A549 (cell line): ENCODE data around the gene FOXN4. TPM values are rescaled to one million over a fixed set of nuclear protein-coding genes. Genes with fewer than 3 reads are reported as not detected.

Experiments
- ATAC-seq, 2 experiments: fragments of 200-7000 bp in 1 of 2; fragments of >200 bp in 1 of 2; cut with Nextera tagmentation in 1 of 2; cut with Tn5 transposase in 1 of 2; 3 replicates each; pipeline versions ENCODE4 v1.8.0 to v1.9.1; 2018 to 2020; ENCODE audit warnings: mild to moderate bottlenecking in 1 of 2, moderate library complexity in 1 of 2
- CTCF ChIA-PET: fragments of 300-600 bp; sonication (Branson Sonifier 250); formaldehyde crosslinking; extraction: SDS; loops from one replicate; lab custom pipeline; 2021; ENCODE audit warnings: antibody characterized with exemption, inconsistent platforms; lab: Yijun Ruan, JAX
- POLR2A ChIA-PET: fragments of 350-600 bp; formaldehyde crosslinking; extraction: SDS; loops from one replicate; lab custom pipeline; 2021; ENCODE audit warnings: antibody characterized with exemption, inconsistent platforms; lab: Yijun Ruan, JAX
- DNase-seq, 2 experiments: peaks; one replicate each; pipeline versions ENCODE4 v3.0.0 to v3.0.0-alpha.2; 2011 to 2016; ENCODE audit warnings: low read depth in 1 of 2, low spot score in 1 of 2
- FAIRE-seq: peaks from 2 replicates; lab custom pipeline; 2011; peaks lifted over from hg19 to GRCh38; lab: Jason Lieb, UNC
- H3K27ac ChIP-seq, 2 experiments: fragments of >200 bp; sonication (Bioruptor Twin); formaldehyde crosslinking; 3 replicates each; pipeline ENCODE4 v1.5.1; 2016 to 2017
- H3K4me1 ChIP-seq: fragments of >200 bp; sonication (Bioruptor Twin); formaldehyde crosslinking; 3 replicates; pipeline ENCODE4 v1.6.1; 2016
- H3K4me2 ChIP-seq: fragments of >200 bp; sonication (Bioruptor Twin); formaldehyde crosslinking; 3 replicates; pipeline ENCODE4 v1.6.1; 2016
- H3K4me3 ChIP-seq: fragments of >200 bp; sonication (Bioruptor Twin); formaldehyde crosslinking; 3 replicates; pipeline ENCODE4 v1.5.1; 2016
- H3K9me3 ChIP-seq: fragments of >200 bp; sonication (Bioruptor Twin); formaldehyde crosslinking; 3 replicates; pipeline ENCODE4 v1.6.1; 2016
- ATOH8 ChIP-seq: fragments of 250-450 bp; sonication (Bioruptor Pico); IDR thresholded peaks from 2 replicates; pipeline ENCODE4 v1.5.0; 2020; ENCODE audit warnings: low read depth, mild to moderate bottlenecking, moderate library complexity
- BCL3 ChIP-seq: fragments of >200 bp; sonication (Bioruptor Twin); formaldehyde crosslinking; IDR thresholded peaks from 3 replicates; pipeline ENCODE4 v1.6.1; 2016
- BHLHE40 ChIP-seq: IDR thresholded peaks from 2 replicates; pipeline ENCODE4 v1.6.1; 2012; ENCODE audit warnings: low read depth, low read length, inconsistent platforms
- CBX8 ChIP-seq: fragments of 200-600 bp; sonication (generic); IDR thresholded peaks from 2 replicates; pipeline ENCODE4 v1.6.1; 2016
- CEBPB ChIP-seq, 2 experiments: fragments of >200 bp in 1 of 2; sonication (Bioruptor Twin) in 1 of 2; formaldehyde crosslinking in 1 of 2; IDR thresholded peaks; 2 replicates each; pipeline ENCODE4 v1.6.1; 2012 to 2016
- CHD4 ChIP-seq: fragments of 200-600 bp; sonication (generic); IDR thresholded peaks from 2 replicates; pipeline ENCODE4 v1.6.1; 2016; ENCODE audit warnings: antibody characterized with exemption, mild to moderate bottlenecking, borderline replicate concordance
- E2F6 ChIP-seq: IDR thresholded peaks from 2 replicates; pipeline ENCODE4 v1.6.1; 2012; ENCODE audit warnings: low read depth, borderline replicate concordance
- ELK1 ChIP-seq: fragments of 150-350 bp; IDR thresholded peaks from 2 replicates; pipeline ENCODE4 v1.6.1; 2014; ENCODE audit warnings: low read depth, mild to moderate bottlenecking, low read length
- EP300 ChIP-seq, 2 experiments: fragments of >200 bp; sonication (Bioruptor Twin); formaldehyde crosslinking; IDR thresholded peaks; 2 replicates in 1 of 2; 3 replicates in 1 of 2; pipeline ENCODE4 v1.6.1; 2016 to 2017
- FOSB ChIP-seq: fragments of 250-450 bp; sonication (Bioruptor Pico); IDR thresholded peaks from 2 replicates; pipeline ENCODE4 v1.5.0; 2020; ENCODE audit warnings: mild to moderate bottlenecking, moderate library complexity
- FOXS1 ChIP-seq: fragments of 250-450 bp; sonication (Bioruptor Pico); IDR thresholded peaks from 2 replicates; pipeline ENCODE4 v1.5.0; 2020; ENCODE audit warnings: mild to moderate bottlenecking, moderate library complexity
- HDAC2 ChIP-seq: fragments of 200-600 bp; sonication (generic); IDR thresholded peaks from 2 replicates; pipeline ENCODE4 v1.6.1; 2016
- HES2 ChIP-seq: fragments of >200 bp; sonication (Bioruptor Twin); formaldehyde crosslinking; IDR thresholded peaks from 2 replicates; pipeline ENCODE4 v1.6.1; 2016
- HOXA7 ChIP-seq: fragments of 250-450 bp; sonication (Bioruptor Pico); IDR thresholded peaks from 2 replicates; pipeline ENCODE4 v1.5.0; 2020; ENCODE audit warnings: mild to moderate bottlenecking, moderate library complexity
- JUN ChIP-seq, 2 experiments: fragments of >200 bp; sonication (Bioruptor Twin); formaldehyde crosslinking; IDR thresholded peaks; 2 replicates in 1 of 2; 3 replicates in 1 of 2; pipeline ENCODE4 v1.6.1; 2016 to 2017
- JUNB ChIP-seq: fragments of >200 bp; sonication (Bioruptor Twin); formaldehyde crosslinking; IDR thresholded peaks from 2 replicates; pipeline ENCODE4 v1.6.1; 2016
- KDM1A ChIP-seq: fragments of 200-600 bp; sonication (generic); IDR thresholded peaks from 2 replicates; pipeline ENCODE4 v1.6.1; 2016; ENCODE audit warnings: low read depth, mild to moderate bottlenecking
- MAFK ChIP-seq: fragments of 450-650 bp; IDR thresholded peaks from 2 replicates; pipeline ENCODE4 v1.6.1; 2014; ENCODE audit not compliant: partially characterized antibody
- PHF8 ChIP-seq: fragments of 200-600 bp; sonication (generic); IDR thresholded peaks from 2 replicates; pipeline ENCODE4 v1.6.1; 2016; ENCODE audit warnings: low read depth, mild to moderate bottlenecking, antibody characterized with exemption, moderate library complexity, borderline replicate concordance
- RAD21 ChIP-seq, 2 experiments: fragments of >200 bp in 1 of 2; sonication (Bioruptor Twin) in 1 of 2; formaldehyde crosslinking in 1 of 2; IDR thresholded peaks in 1 of 2; conservative IDR thresholded peaks in 1 of 2; 2 replicates in 1 of 2; 3 replicates in 1 of 2; pipeline ENCODE4 v1.6.1; 2012 to 2018; ENCODE audit warnings: inconsistent platforms in 1 of 2
- REST ChIP-seq: fragments of 200-600 bp; sonication (generic); IDR thresholded peaks from 2 replicates; pipeline ENCODE4 v1.6.1; 2016; ENCODE audit warnings: antibody characterized with exemption, mild to moderate bottlenecking, moderate library complexity
- RNF2 ChIP-seq: fragments of 200-600 bp; sonication (generic); IDR thresholded peaks from 2 replicates; pipeline ENCODE4 v1.6.1; 2016; ENCODE audit warnings: low read depth, mild to moderate bottlenecking, antibody characterized with exemption, moderate library complexity, borderline replicate concordance
- SREBF2 ChIP-seq: fragments of 450-650 bp; IDR thresholded peaks from 2 replicates; pipeline ENCODE4 v1.6.1; 2014; ENCODE audit warnings: mild to moderate bottlenecking, moderate library complexity
- ZFP36 ChIP-seq: fragments of 450-650 bp; IDR thresholded peaks from 2 replicates; pipeline ENCODE4 v1.6.1; 2014; ENCODE audit warnings: borderline replicate concordance; ENCODE audit not compliant: partially characterized antibody
- ZNF302 ChIP-seq: fragments of 250-450 bp; sonication (Bioruptor Pico); IDR thresholded peaks from 2 replicates; pipeline ENCODE4 v1.9.0; 2021; ENCODE audit warnings: inconsistent platforms, mild to moderate bottlenecking, moderate library complexity
- ZSCAN20 ChIP-seq: fragments of 250-450 bp; sonication (Bioruptor Pico); IDR thresholded peaks from 2 replicates; pipeline ENCODE4 v1.8.0; 2022; ENCODE audit warnings: mild to moderate bottlenecking, moderate library complexity
- WGBS: methylation state at CpG from one replicate; pipeline ENCODE4 v1.1.6; 2017; ENCODE audit errors: missing lambda C conversion rate; 5-methylcytosine and 5-hydroxymethylcytosine counted together
- polyA plus RNA-seq, 4 experiments: library from polyadenylated mRNA; depleted of rRNA in 3 of 4; stranded (reverse); fragments of >200 nt; fragmentation: RNase III in 1 of 4; extraction: RNeasy Plus Mini Kit Qiagen cat#74134 plus additional on column Dnase treatment in 1 of 4; gene quantifications; 2 replicates in 3 of 4; 3 replicates in 1 of 4; pipeline ENCODE4 v1.2.3, GENCODE V29; 2011 to 2017

FOXN4 gene
- polyA plus RNA-seq, 2 of the 4 experiments (the other 2 are of a cell fraction): 0.05 TPM; not detected in 1

- POLR2A ChIA-PET: no interaction called here
- H3K27ac ChIP-seq: no peak overlapping the region
- ATAC-seq (no peak), DNase-seq (no peak), FAIRE-seq (no peak)
- H3K9me3 ChIP-seq: no peaks in the 10 kb centered on the region
- TF ChIP-seq ZNF302 (CRISPR knock-in tag) (no peak), CBX8 (no peak), JUNB (no peak), RNF2 (no peak), BHLHE40 (no peak), ZFP36 (no peak), HOXA7 (CRISPR knock-in tag) (no peak), JUN (IDR thresholded peaks at IDR 0.05) (no peak), REST (no peak), E2F6 (no peak), BCL3 (no peak)
- H3K4me1 ChIP-seq: no peaks in the 10 kb centered on the region
- CTCF ChIA-PET: interaction anchor here (0.6 to 1.6 kb wide), 3 partner anchors 8 to 49 kb away, joined by 3 to 6 read pairs (median 3); no protein-coding TSS in a partner anchor
- H3K4me2 ChIP-seq: no peak overlapping the region
- WGBS: 83% methylated on average over 6 of the region's 6 CpGs
- H3K4me3 ChIP-seq: no peak overlapping the region
These were observed 19.5 kb downstream of the FOXN4 start for GRCh38 chr12:109289551-109289950.

GRCh38 chr12:109289004-109289403 is 20.1 kb downstream of the FOXN4 start:
- POLR2A ChIA-PET: no interaction called here
- Histone ChIP-seq H3K9me3 (no peaks in the 10 kb centered on the region), H3K4me2 (no peak overlapping the region), H3K4me1 (no peaks in the 10 kb centered on the region), H3K4me3 (no peak overlapping the region), H3K27ac (no peak overlapping the region)
- 57% methylated on average over 4 of the region's 4 CpGs for WGBS
- CTCF ChIA-PET: interaction anchor here (0.6 to 1.6 kb wide), 3 partner anchors 9 to 1852 kb away, joined by 3 to 6 read pairs (median 3); no protein-coding TSS in a partner anchor
- no peak for TF ChIP-seq ELK1
- TF ChIP-seq CHD4: no peak
- no peak for TF ChIP-seq FOSB (CRISPR knock-in tag)
- TF ChIP-seq EP300 (IDR thresholded peaks at IDR 0.05): no peak
- no peak for TF ChIP-seq ATOH8 (CRISPR knock-in tag)
- TF ChIP-seq PHF8: no peak
- no peak for TF ChIP-seq RAD21 (conservative IDR thresholded peaks at IDR 0.05 in 1 of 2, IDR thresholded peaks at IDR 0.05 in 1 of 2)
- TF ChIP-seq JUN (IDR thresholded peaks at IDR 0.05): no peak
- no peak for TF ChIP-seq ZSCAN20
- no peak for TF ChIP-seq HES2
- TF ChIP-seq FOXS1: no peak
- no peak for TF ChIP-seq KDM1A
- TF ChIP-seq HDAC2: no peak
- no peak for TF ChIP-seq MAFK
- TF ChIP-seq SREBF2: no peak
- no peak for TF ChIP-seq CEBPB (IDR thresholded peaks at IDR 0.05)
- DNase-seq (no peak), ATAC-seq (no peak), FAIRE-seq (no peak)
